Choroid plexus epithelial cell (primary cell): ENCODE results near the gene CRTC2.
"Not testable (repeated sequence)": the region's sequence is repeated elsewhere in the genome, so short reads cannot be mapped to it uniquely, and the experiment has no call there.

Experiments used
- DNase-seq: peaks from one replicate; pipeline ENCODE4 v3.0.0-alpha.2; 2010; ENCODE audit warnings: low read depth
- H3K4me3 ChIP-seq: 2 replicates; pipeline ENCODE4 v1.5.1; 2011; ENCODE audit warnings: low read depth, mild to moderate bottlenecking, control low read depth, low read length, moderate library complexity
- CTCF ChIP-seq: conservative IDR thresholded peaks from 2 replicates; pipeline ENCODE4 v1.5.1; 2011; ENCODE audit warnings: low read depth, mild to moderate bottlenecking, control low read depth, inconsistent platforms, low read length, moderate library complexity

CRTC2 gene

GRCh38 chr1:153919876-153920852 is 38.2 kb downstream of the CRTC2 start:
- peak; percentile 64 for TF ChIP-seq CTCF
- no peak overlapping the region for H3K4me3 ChIP-seq
- DNase-seq, result peak; percentile 51

- no peak overlapping the region for H3K4me3 ChIP-seq
- no peak for TF ChIP-seq CTCF
- DNase-seq, result no peak
Observed at GRCh38 chr1:153916297-153916696, 42.1 kb downstream of the CRTC2 start.

- no peak overlapping the region for H3K4me3 ChIP-seq
- no peak for TF ChIP-seq CTCF
- no peak for DNase-seq
Observed at GRCh38 chr1:153912349-153912748, 46.1 kb downstream of the CRTC2 start.

GRCh38 chr1:153910560-153910959 is 47.9 kb downstream of the CRTC2 start:
- not testable (repeated sequence) for DNase-seq, H3K4me3 ChIP-seq

- H3K4me3 ChIP-seq, result no peak overlapping the region
- no peak for TF ChIP-seq CTCF
- no peak for DNase-seq
Observed at GRCh38 chr1:153908071-153908470, 50.3 kb downstream of the CRTC2 start.

GRCh38 chr1:153907134-153907533 is 51.3 kb downstream of the CRTC2 start:
- no peak for TF ChIP-seq CTCF

GRCh38 chr1:153906396-153906795 is 52.0 kb downstream of the CRTC2 start:
- no peak for DNase-seq
- TF ChIP-seq CTCF, result no peak
- H3K4me3 ChIP-seq, result no peak overlapping the region

More at GRCh38 chr1:153907134-153907533, 51.3 kb downstream of the CRTC2 start:
- no peak for DNase-seq
- no peak overlapping the region for H3K4me3 ChIP-seq

GRCh38 chr1:153905908-153906307 is 52.5 kb downstream of the CRTC2 start:
- not testable (repeated sequence) for H3K4me3 ChIP-seq, DNase-seq
